HepG2 (cell line): ENCODE results near the gene NRP1. TPM values are rescaled to one million over a fixed set of nuclear protein-coding genes. Genes with fewer than 3 reads are reported as not detected.

ENCODE experiments used
- ATAC-seq: fragments of 200-7000 bp; cut with Tn5 transposase; 3 replicates; pipeline ENCODE4 v1.9.1; 2020; ENCODE audit warnings: mild to moderate bottlenecking, moderate library complexity
- BruUV-seq: library from RNA; stranded (reverse); fragments of 400-500 nt; replicated peaks from 2 replicates; lab custom pipeline; 2021; lab: Mats Ljungman, UMichigan
- CTCF ChIA-PET: fragments of 300-600 bp; formaldehyde crosslinking; extraction: SDS; loops from one replicate; lab custom pipeline; 2021; ENCODE audit warnings: low total read pairs, inconsistent platforms, low intra/inter-chr PET ratio; lab: Yijun Ruan, JAX
- POLR2A ChIA-PET: fragments of 350-600 bp; sonication (Branson Sonifier 250); formaldehyde crosslinking; loops from one replicate; lab custom pipeline; 2020; ENCODE audit warnings: antibody characterized with exemption, inconsistent platforms; lab: Yijun Ruan, JAX
- DNase-seq: peaks from one replicate; pipeline ENCODE4 v3.0.0-alpha.2; 2015; ENCODE audit warnings: low spot score
- FAIRE-seq: peaks from 3 replicates; lab custom pipeline; 2011; peaks lifted over from hg19 to GRCh38; lab: Jason Lieb, UNC
- H2AFZ ChIP-seq: one replicate; pipeline ENCODE4 v1.6.1; 2011; ENCODE audit warnings: low read length, inconsistent platforms
- H3K27ac ChIP-seq: fragments of 300-600 bp; 3 replicates; pipeline ENCODE4 v1.8.0; 2011; ENCODE audit warnings: mixed run types, mild to moderate bottlenecking, mixed read lengths, low read length, inconsistent platforms; ENCODE audit not compliant: insufficient read depth; ENCODE audit errors: extremely low read length
- H3K27me3 ChIP-seq, 2 experiments: fragments of 200-600 bp in 1 of 2; 2 replicates in 1 of 2; 3 replicates in 1 of 2; pipeline versions ENCODE4 v1.6.0 to v1.8.0; 2011; ENCODE audit warnings: low read length in 2 of 2, mild to moderate bottlenecking in 2 of 2, moderate library complexity in 2 of 2, inconsistent platforms in 1 of 2; ENCODE audit not compliant: insufficient read depth in 2 of 2, control insufficient read depth in 1 of 2
- H3K36me3 ChIP-seq, 2 experiments: fragments of 200-600 bp in 1 of 2; replicated peaks in 1 of 2; 2 replicates in 1 of 2; 3 replicates in 1 of 2; pipeline versions ENCODE4 v1.5.1 to v1.8.0; 2011; ENCODE audit warnings: low read length in 2 of 2, inconsistent platforms in 1 of 2; ENCODE audit not compliant: insufficient read depth in 2 of 2, control insufficient read depth in 1 of 2
- H3K4me1 ChIP-seq: 2 replicates; pipeline ENCODE4 v1.5.1; 2012; ENCODE audit warnings: low read length, inconsistent platforms; ENCODE audit not compliant: insufficient read depth
- H3K4me2 ChIP-seq: 2 replicates; pipeline ENCODE4 v1.6.0; 2011; ENCODE audit warnings: low read depth, low read length, inconsistent platforms
- H3K4me3 ChIP-seq, 3 experiments: fragments of 200-600 bp in 1 of 3; sonication (generic), shearing (Covaris generic) in 1 of 3; replicated peaks in 1 of 3; 2 replicates each; pipeline ENCODE4 v1.5.1; 2011 to 2016; ENCODE audit warnings: low read length in 3 of 3, inconsistent platforms in 2 of 3, low read depth in 2 of 3, mild to moderate bottlenecking in 2 of 3, control low read depth in 1 of 3, mixed read lengths in 1 of 3; ENCODE audit not compliant: insufficient read depth in 1 of 3
- H3K79me2 ChIP-seq: one replicate; pipeline ENCODE4 v1.6.1; 2011; ENCODE audit warnings: low read length, inconsistent platforms; ENCODE audit not compliant: insufficient read depth
- H3K9ac ChIP-seq: 2 replicates; pipeline ENCODE4 v1.6.0; 2011; ENCODE audit warnings: mild to moderate bottlenecking, low read depth, low read length, inconsistent platforms; ENCODE audit not compliant: insufficient read depth
- H3K9me3 ChIP-seq: 2 replicates; pipeline ENCODE4 v1.5.1; 2012; ENCODE audit warnings: mild to moderate bottlenecking, low read length
- H4K20me1 ChIP-seq: 2 replicates; pipeline ENCODE4 v1.6.0; 2011; ENCODE audit warnings: inconsistent platforms, mild to moderate bottlenecking, low read length, moderate library complexity; ENCODE audit not compliant: insufficient read depth
- EED ChIP-seq: sonication (generic); formaldehyde crosslinking; IDR thresholded peaks from 2 replicates; pipeline ENCODE4 v1.5.0; 2020; ENCODE audit warnings: mild to moderate bottlenecking, missing genetic modification reagents
- HOXA3 ChIP-seq: sonication (generic); formaldehyde crosslinking; IDR thresholded peaks from 2 replicates; pipeline ENCODE4 v1.5.0; 2020; ENCODE audit warnings: missing genetic modification reagents
- MATR3 ChIP-seq: sonication (generic); formaldehyde crosslinking; IDR thresholded peaks from 2 replicates; pipeline ENCODE4 v1.4.0; 2020; ENCODE audit warnings: missing genetic modification reagents
- SATB2 ChIP-seq: sonication (generic); formaldehyde crosslinking; IDR thresholded peaks from 2 replicates; pipeline ENCODE4 v1.5.0; 2020; ENCODE audit warnings: missing genetic modification reagents
- SRSF1 ChIP-seq: fragments of 200-400 bp; formaldehyde crosslinking; optimal IDR thresholded peaks from 2 replicates; pipeline ENCODE3; 2017; ENCODE audit warnings: mild to moderate bottlenecking, low read depth, low read length, moderate library complexity
- ZNF720 ChIP-seq: sonication (generic); formaldehyde crosslinking; IDR thresholded peaks from 2 replicates; pipeline ENCODE4 v1.4.0; 2020; ENCODE audit warnings: missing genetic modification reagents
- ZSCAN21 ChIP-seq: sonication (generic); formaldehyde crosslinking; IDR thresholded peaks from 2 replicates; pipeline ENCODE4 v1.8.0; 2022; ENCODE audit warnings: mild to moderate bottlenecking, missing genetic modification reagents, moderate library complexity, borderline replicate concordance
- WGBS: methylation state at CpG from one replicate; pipeline ENCODE4 v1.1.6; 2017; ENCODE audit warnings: low lambda C conversion rate; 5-methylcytosine and 5-hydroxymethylcytosine counted together
- in situ Hi-C: cut with HindIII; loops from 2 replicates; pipeline ENCODE4 v1.10.0; 2017; ENCODE audit warnings: low pct_unique_long_range_greater_than_20kb; ENCODE audit not compliant: extremely low pct_ligation_motif_present
- intact Hi-C: fragments of 100-400 bp; cut with micrococcal nuclease; formaldehyde crosslinking; loops from one replicate; pipeline ENCODE4 v1.10.0; 2022; ENCODE audit not compliant: unreplicated experiment
- polyA plus RNA-seq, 8 experiments: library from polyadenylated mRNA; depleted of rRNA in 3 of 8; stranded (reverse) in 7 of 8; unstranded in 1 of 8; fragments of >200 nt; fragmentation: Illumina TruSeq in 4 of 8; extraction: Trizol in 4 of 8; gene quantifications; 2 replicates each; pipeline versions ENCODE4 v1.2.1 to v1.2.3, GENCODE V29; 2011 to 2016; ENCODE audit warnings: low read depth in 4 of 8, missing spikeins in 1 of 8, mixed read lengths in 1 of 8; ENCODE audit not compliant: insufficient read depth in 1 of 8
- total RNA-seq, 5 experiments: library from RNA; depleted of rRNA; stranded (reverse); fragments of >200 nt; fragmentation: Illumina TruSeq; extraction: Trizol; gene quantifications; 2 replicates each; pipeline ENCODE4 v1.2.3, GENCODE V29; 2016; ENCODE audit warnings: low read depth in 1 of 5
- TF ChIP-seq, protein P1 (sequence below): sonication (generic); formaldehyde crosslinking; IDR thresholded peaks from 2 replicates; pipeline ENCODE4 v1.4.0; 2020; ENCODE audit warnings: missing genetic modification reagents, borderline replicate concordance
- TF ChIP-seq, protein P2 (sequence below): sonication (generic); formaldehyde crosslinking; IDR thresholded peaks from 2 replicates; pipeline ENCODE4 v1.5.1; 2020; ENCODE audit warnings: mild to moderate bottlenecking, missing genetic modification reagents, moderate library complexity
- TF ChIP-seq, protein P3 (sequence below): sonication (generic); formaldehyde crosslinking; IDR thresholded peaks from 2 replicates; pipeline ENCODE4 v1.8.0; 2022; ENCODE audit warnings: mild to moderate bottlenecking, missing genetic modification reagents, moderate library complexity

Gene NRP1
- total and polyA plus RNA-seq, 2 of the 13 experiments (the other 11 are each of a cell fraction or from before 2014, with no cell fraction given): 5.3 to 5.8 TPM

DNA sequence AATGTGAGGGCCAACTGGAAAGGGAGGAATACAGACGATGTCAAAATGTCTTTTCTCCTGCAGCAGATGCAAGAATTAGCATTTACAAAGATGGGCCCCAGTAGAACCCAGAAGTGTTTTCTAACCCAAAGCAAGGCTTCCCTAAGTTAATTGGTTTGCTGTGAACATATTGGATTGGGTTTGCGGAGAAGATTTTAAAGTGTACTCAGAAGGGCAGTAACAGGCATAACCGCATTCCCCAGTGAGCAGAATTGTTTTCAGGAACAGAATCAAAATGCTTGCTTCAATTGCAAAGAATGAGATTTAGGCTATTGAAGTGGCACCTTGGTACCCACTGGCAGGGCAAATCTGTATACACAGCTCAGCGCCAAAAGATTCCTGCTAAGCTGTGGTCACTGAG is 78.0 kb downstream of the NRP1 start:
- 96% methylated on average over 4 of the region's 4 CpGs for WGBS
- no peak overlapping the region for H3K4me2 ChIP-seq
- no peak for TF ChIP-seq ZSCAN21 (CRISPR knock-in tag)
- no peak for TF ChIP-seq MATR3 (CRISPR knock-in tag)
- no peak for TF ChIP-seq ZNF720
- TF ChIP-seq, protein P1, sequence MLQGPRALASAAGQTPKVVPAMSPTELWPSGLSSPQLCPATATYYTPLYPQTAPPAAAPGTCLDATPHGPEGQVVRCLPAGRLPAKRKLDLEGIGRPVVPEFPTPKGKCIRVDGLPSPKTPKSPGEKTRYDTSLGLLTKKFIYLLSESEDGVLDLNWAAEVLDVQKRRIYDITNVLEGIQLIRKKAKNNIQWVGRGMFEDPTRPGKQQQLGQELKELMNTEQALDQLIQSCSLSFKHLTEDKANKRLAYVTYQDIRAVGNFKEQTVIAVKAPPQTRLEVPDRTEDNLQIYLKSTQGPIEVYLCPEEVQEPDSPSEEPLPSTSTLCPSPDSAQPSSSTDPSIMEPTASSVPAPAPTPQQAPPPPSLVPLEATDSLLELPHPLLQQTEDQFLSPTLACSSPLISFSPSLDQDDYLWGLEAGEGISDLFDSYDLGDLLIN (CRISPR knock-in tag): no peak
- TF ChIP-seq SRSF1: no peak
- TF ChIP-seq, protein P2, sequence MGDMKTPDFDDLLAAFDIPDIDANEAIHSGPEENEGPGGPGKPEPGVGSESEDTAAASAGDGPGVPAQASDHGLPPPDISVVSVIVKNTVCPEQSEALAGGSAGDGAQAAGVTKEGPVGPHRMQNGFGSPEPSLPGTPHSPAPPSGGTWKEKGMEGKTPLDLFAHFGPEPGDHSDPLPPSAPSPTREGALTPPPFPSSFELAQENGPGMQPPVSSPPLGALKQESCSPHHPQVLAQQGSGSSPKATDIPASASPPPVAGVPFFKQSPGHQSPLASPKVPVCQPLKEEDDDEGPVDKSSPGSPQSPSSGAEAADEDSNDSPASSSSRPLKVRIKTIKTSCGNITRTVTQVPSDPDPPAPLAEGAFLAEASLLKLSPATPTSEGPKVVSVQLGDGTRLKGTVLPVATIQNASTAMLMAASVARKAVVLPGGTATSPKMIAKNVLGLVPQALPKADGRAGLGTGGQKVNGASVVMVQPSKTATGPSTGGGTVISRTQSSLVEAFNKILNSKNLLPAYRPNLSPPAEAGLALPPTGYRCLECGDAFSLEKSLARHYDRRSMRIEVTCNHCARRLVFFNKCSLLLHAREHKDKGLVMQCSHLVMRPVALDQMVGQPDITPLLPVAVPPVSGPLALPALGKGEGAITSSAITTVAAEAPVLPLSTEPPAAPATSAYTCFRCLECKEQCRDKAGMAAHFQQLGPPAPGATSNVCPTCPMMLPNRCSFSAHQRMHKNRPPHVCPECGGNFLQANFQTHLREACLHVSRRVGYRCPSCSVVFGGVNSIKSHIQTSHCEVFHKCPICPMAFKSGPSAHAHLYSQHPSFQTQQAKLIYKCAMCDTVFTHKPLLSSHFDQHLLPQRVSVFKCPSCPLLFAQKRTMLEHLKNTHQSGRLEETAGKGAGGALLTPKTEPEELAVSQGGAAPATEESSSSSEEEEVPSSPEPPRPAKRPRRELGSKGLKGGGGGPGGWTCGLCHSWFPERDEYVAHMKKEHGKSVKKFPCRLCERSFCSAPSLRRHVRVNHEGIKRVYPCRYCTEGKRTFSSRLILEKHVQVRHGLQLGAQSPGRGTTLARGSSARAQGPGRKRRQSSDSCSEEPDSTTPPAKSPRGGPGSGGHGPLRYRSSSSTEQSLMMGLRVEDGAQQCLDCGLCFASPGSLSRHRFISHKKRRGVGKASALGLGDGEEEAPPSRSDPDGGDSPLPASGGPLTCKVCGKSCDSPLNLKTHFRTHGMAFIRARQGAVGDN (CRISPR knock-in tag): no peak
- no peak for TF ChIP-seq SATB2 (CRISPR knock-in tag)
- TF ChIP-seq HOXA3 (CRISPR knock-in tag): no peak
- TF ChIP-seq EED (CRISPR knock-in tag): no peak
- TF ChIP-seq, protein P3, sequence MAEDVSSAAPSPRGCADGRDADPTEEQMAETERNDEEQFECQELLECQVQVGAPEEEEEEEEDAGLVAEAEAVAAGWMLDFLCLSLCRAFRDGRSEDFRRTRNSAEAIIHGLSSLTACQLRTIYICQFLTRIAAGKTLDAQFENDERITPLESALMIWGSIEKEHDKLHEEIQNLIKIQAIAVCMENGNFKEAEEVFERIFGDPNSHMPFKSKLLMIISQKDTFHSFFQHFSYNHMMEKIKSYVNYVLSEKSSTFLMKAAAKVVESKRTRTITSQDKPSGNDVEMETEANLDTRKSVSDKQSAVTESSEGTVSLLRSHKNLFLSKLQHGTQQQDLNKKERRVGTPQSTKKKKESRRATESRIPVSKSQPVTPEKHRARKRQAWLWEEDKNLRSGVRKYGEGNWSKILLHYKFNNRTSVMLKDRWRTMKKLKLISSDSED (CRISPR knock-in tag): no peak
- no peaks in the 10 kb centered on the region for H3K9me3 ChIP-seq
- H3K27ac ChIP-seq: no peak overlapping the region
- no TSS peak for BruUV-seq
- intact Hi-C loops: no loop called here
- peaks cover 84% of the 10 kb centered on the region for H3K4me1 ChIP-seq
- ATAC-seq (no peak), FAIRE-seq (no peak), DNase-seq (no peak)
- ChIA-PET CTCF (no interaction called here), POLR2A (no interaction called here)
- H4K20me1 ChIP-seq: no peaks in the 10 kb centered on the region
- no peak overlapping the region for H2AFZ ChIP-seq
- in situ Hi-C loops: no loop called here
- no peak overlapping the region for H3K9ac ChIP-seq
- H3K36me3 ChIP-seq: no peaks in the 10 kb centered on the region; a peak in 1 of 5 replicates
- H3K4me3 ChIP-seq: no peak overlapping the region
- no peaks in the 10 kb centered on the region for H3K27me3 ChIP-seq
- no peaks in the 10 kb centered on the region for H3K79me2 ChIP-seq
